HepG2 (cell line): ENCODE results near the gene BTD. TPM values are rescaled to one million over a fixed set of nuclear protein-coding genes. Genes with fewer than 3 reads are reported as not detected.
A peak's percentile ranks its signal among the peaks of the same experiment; 100 is the strongest.

ENCODE experiments used
- ARHGAP35 ChIP-seq: sonication (generic); formaldehyde crosslinking; IDR thresholded peaks from 2 replicates; pipeline ENCODE4 v1.9.0; 2022; ENCODE audit warnings: mild to moderate bottlenecking, inconsistent platforms, moderate library complexity, missing genetic modification reagents, borderline replicate concordance
- CHD4 ChIP-seq: fragments of 200-600 bp; sonication (generic); IDR thresholded peaks from 2 replicates; pipeline ENCODE4 v1.7.0; 2017; ENCODE audit warnings: mild to moderate bottlenecking, low read length, borderline replicate concordance
- ETV6 ChIP-seq: sonication (generic); formaldehyde crosslinking; conservative IDR thresholded peaks from 2 replicates; pipeline ENCODE4 v1.4.0; 2020; ENCODE audit warnings: missing genetic modification reagents
- FOXA1 ChIP-seq, 2 experiments: fragments of 450-650 bp in 1 of 2; sonication (generic) in 1 of 2; formaldehyde crosslinking in 1 of 2; IDR thresholded peaks; 2 replicates each; pipeline versions ENCODE4 v1.4.0 to v1.6.1; 2016 to 2020; ENCODE audit warnings: missing genetic modification reagents in 1 of 2
- FOXP1 ChIP-seq, 2 experiments: fragments of 450-650 bp in 1 of 2; IDR thresholded peaks; 2 replicates each; pipeline ENCODE4 v1.6.1; 2017 to 2018; ENCODE audit warnings: antibody characterized with exemption in 1 of 2
- GATA4 ChIP-seq: sonication (generic); IDR thresholded peaks from 2 replicates; pipeline ENCODE4 v1.6.1; 2016; ENCODE audit warnings: antibody characterized with exemption, low read depth, borderline replicate concordance
- IRF1 ChIP-seq: sonication (generic); formaldehyde crosslinking; IDR thresholded peaks from 2 replicates; pipeline ENCODE4 v1.4.0; 2020; ENCODE audit warnings: low read depth, mild to moderate bottlenecking, missing genetic modification reagents
- MEIS2 ChIP-seq: sonication (generic); formaldehyde crosslinking; IDR thresholded peaks from 2 replicates; pipeline ENCODE4 v1.9.0; 2021; ENCODE audit warnings: mild to moderate bottlenecking, missing genetic modification reagents
- MIER3 ChIP-seq: IDR thresholded peaks from 2 replicates; pipeline ENCODE4 v1.6.1; 2016; ENCODE audit warnings: missing compliant biosample characterization, borderline replicate concordance
- MNT ChIP-seq: fragments of 450-650 bp; IDR thresholded peaks from 2 replicates; pipeline ENCODE4 v1.6.1; 2016
- PTBP1 ChIP-seq: fragments of 200-400 bp; formaldehyde crosslinking; IDR thresholded peaks from 2 replicates; pipeline ENCODE4 v1.6.1; 2018; ENCODE audit warnings: low read length, low read depth; ENCODE audit not compliant: poor library complexity, severe bottlenecking
- SALL1 ChIP-seq: sonication (generic); formaldehyde crosslinking; IDR thresholded peaks from 2 replicates; pipeline ENCODE4 v1.8.0; 2022; ENCODE audit warnings: mild to moderate bottlenecking, missing genetic modification reagents
- ZNF143 ChIP-seq: sonication (generic); formaldehyde crosslinking; IDR thresholded peaks from 2 replicates; pipeline ENCODE4 v1.4.0; 2020; ENCODE audit warnings: missing genetic modification reagents
- ZNF251 ChIP-seq: sonication (generic); formaldehyde crosslinking; IDR thresholded peaks from 2 replicates; pipeline ENCODE4 v1.9.0; 2021; ENCODE audit warnings: mild to moderate bottlenecking, missing genetic modification reagents
- ZNF264 ChIP-seq: sonication (generic); formaldehyde crosslinking; IDR thresholded peaks from 2 replicates; pipeline ENCODE4 v1.4.0; 2020; ENCODE audit warnings: missing genetic modification reagents
- ZNF350 ChIP-seq: sonication (generic); formaldehyde crosslinking; IDR thresholded peaks from 2 replicates; pipeline ENCODE4 v1.4.0; 2020; ENCODE audit warnings: mild to moderate bottlenecking, low read depth, missing genetic modification reagents, borderline replicate concordance
- ZNF891 ChIP-seq: sonication (generic); formaldehyde crosslinking; IDR thresholded peaks from 2 replicates; pipeline ENCODE4 v1.5.0; 2020; ENCODE audit warnings: mild to moderate bottlenecking, missing genetic modification reagents
- polyA plus RNA-seq, 8 experiments: library from polyadenylated mRNA; depleted of rRNA in 3 of 8; stranded (reverse) in 7 of 8; unstranded in 1 of 8; fragments of >200 nt; fragmentation: Illumina TruSeq in 4 of 8; extraction: Trizol in 4 of 8; gene quantifications; 2 replicates each; pipeline versions ENCODE4 v1.2.1 to v1.2.3, GENCODE V29; 2011 to 2016; ENCODE audit warnings: low read depth in 4 of 8, missing spikeins in 1 of 8, mixed read lengths in 1 of 8; ENCODE audit not compliant: insufficient read depth in 1 of 8
- total RNA-seq, 5 experiments: library from RNA; depleted of rRNA; stranded (reverse); fragments of >200 nt; fragmentation: Illumina TruSeq; extraction: Trizol; gene quantifications; 2 replicates each; pipeline ENCODE4 v1.2.3, GENCODE V29; 2016; ENCODE audit warnings: low read depth in 1 of 5
- TF ChIP-seq, protein P1 (sequence below): sonication (generic); formaldehyde crosslinking; IDR thresholded peaks from 2 replicates; pipeline ENCODE4 v1.4.0; 2020; ENCODE audit warnings: missing genetic modification reagents
- TF ChIP-seq, protein P2 (sequence below): sonication (generic); formaldehyde crosslinking; IDR thresholded peaks from 2 replicates; pipeline ENCODE4 v1.4.0; 2020; ENCODE audit warnings: missing genetic modification reagents, mild to moderate bottlenecking, borderline replicate concordance

The BTD gene
- total and polyA plus RNA-seq, 2 of the 13 experiments (the other 11 are each of a cell fraction or from before 2014, with no cell fraction given): 15.7 to 35.5 TPM

DNA sequence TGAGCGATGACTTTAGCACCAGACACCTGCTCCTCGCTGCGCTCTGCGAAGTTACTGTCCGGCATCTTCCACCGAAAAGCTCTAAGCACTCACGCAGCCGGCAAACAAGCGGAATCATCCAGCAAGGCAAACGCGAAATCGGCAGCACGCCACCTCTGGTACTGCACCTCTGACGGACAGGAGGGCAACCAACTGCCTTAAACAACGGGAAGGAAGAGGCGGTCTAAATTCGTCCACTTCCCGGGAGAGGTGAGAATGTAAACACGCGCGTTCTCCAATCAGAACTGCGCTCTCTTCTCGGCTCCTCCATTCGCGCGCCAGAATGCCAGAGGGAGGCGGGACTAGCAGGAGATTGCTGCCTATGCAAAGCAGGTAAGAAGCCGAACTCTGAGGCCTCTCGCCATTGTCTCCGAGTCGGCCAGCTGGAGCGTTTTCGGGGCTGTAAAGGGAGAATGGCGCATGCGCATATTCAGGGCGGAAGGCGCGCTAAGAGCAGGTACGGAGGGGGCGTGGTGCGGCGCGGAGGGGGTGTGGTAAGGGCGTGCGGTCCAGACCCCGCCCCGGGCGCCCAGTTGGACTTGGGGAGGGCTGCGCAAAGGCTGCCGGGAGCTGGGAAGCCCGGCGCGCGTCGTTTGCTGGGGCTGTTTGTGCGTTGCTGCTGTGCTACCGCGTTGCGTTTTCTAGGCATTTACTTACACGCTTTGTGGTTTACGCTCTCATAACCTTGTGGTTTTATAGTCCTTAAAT is at the start of gene BTD, which contains the start of gene HACL1 (continued):
- peak; percentile 71; the same call in 1 of the 2 replicates for TF ChIP-seq ZNF350 (CRISPR knock-in tag)
- TF ChIP-seq MNT: peak; percentile 43
- TF ChIP-seq ARHGAP35 (CRISPR knock-in tag): peak; percentile 28; the same call in 1 of the 2 replicates
- no peak for TF ChIP-seq ZNF251 (CRISPR knock-in tag)
- no peak for TF ChIP-seq ETV6
- TF ChIP-seq, protein P1, sequence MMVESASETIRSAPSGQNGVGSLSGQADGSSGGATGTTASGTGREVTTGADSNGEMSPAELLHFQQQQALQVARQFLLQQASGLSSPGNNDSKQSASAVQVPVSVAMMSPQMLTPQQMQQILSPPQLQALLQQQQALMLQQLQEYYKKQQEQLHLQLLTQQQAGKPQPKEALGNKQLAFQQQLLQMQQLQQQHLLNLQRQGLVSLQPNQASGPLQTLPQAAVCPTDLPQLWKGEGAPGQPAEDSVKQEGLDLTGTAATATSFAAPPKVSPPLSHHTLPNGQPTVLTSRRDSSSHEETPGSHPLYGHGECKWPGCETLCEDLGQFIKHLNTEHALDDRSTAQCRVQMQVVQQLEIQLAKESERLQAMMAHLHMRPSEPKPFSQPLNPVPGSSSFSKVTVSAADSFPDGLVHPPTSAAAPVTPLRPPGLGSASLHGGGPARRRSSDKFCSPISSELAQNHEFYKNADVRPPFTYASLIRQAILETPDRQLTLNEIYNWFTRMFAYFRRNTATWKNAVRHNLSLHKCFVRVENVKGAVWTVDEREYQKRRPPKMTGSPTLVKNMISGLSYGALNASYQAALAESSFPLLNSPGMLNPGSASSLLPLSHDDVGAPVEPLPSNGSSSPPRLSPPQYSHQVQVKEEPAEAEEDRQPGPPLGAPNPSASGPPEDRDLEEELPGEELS: peak; percentile 10; the same call in 1 of the 2 replicates
- peak; percentile 76 for TF ChIP-seq FOXA1 (IDR thresholded peaks at IDR 0.05)
- TF ChIP-seq FOXA1 (CRISPR knock-in tag; IDR thresholded peaks at IDR 0.05): peak; percentile 99
- no peak for TF ChIP-seq ZNF264 (CRISPR knock-in tag)
- peak; percentile 86 for TF ChIP-seq SALL1 (CRISPR knock-in tag)
- no peak for TF ChIP-seq CHD4
- TF ChIP-seq ZNF143 (CRISPR knock-in tag): peak; percentile 90
- TF ChIP-seq ZNF891 (CRISPR knock-in tag): peak; percentile 71
- peak; percentile 8 for TF ChIP-seq MIER3
- TF ChIP-seq, protein P2, sequence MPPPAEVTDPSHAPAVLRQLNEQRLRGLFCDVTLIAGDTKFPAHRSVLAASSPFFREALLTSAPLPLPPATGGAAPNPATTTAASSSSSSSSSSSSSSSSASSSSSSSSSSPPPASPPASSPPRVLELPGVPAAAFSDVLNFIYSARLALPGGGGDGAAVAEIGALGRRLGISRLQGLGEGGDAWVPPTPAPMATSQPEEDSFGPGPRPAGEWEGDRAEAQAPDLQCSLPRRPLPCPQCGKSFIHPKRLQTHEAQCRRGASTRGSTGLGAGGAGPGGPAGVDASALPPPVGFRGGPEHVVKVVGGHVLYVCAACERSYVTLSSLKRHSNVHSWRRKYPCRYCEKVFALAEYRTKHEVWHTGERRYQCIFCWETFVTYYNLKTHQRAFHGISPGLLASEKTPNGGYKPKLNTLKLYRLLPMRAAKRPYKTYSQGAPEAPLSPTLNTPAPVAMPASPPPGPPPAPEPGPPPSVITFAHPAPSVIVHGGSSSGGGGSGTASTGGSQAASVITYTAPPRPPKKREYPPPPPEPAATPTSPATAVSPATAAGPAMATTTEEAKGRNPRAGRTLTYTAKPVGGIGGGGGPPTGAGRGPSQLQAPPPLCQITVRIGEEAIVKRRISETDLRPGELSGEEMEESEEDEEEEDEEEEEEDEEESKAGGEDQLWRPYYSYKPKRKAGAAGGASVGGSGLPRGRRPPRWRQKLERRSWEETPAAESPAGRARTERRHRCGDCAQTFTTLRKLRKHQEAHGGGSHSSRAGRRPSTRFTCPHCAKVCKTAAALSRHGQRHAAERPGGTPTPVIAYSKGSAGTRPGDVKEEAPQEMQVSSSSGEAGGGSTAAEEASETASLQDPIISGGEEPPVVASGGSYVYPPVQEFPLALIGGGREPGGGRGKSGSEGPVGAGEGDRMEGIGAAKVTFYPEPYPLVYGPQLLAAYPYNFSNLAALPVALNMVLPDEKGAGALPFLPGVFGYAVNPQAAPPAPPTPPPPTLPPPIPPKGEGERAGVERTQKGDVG (CRISPR knock-in tag): no peak; the same call in 1 of the 2 replicates
- TF ChIP-seq IRF1 (CRISPR knock-in tag): no peak
- TF ChIP-seq PTBP1: no peak
- peak; percentile 48; the same call in 1 of the 2 replicates for TF ChIP-seq GATA4
- no peak for TF ChIP-seq FOXP1 (IDR thresholded peaks at IDR 0.05)
- no peak; the same call in 1 of the 2 replicates for TF ChIP-seq FOXP1 (CRISPR knock-in tag; IDR thresholded peaks at IDR 0.05)
- no peak for TF ChIP-seq MEIS2
